HUES48 (cell line): ENCODE data around the gene MRPS14.

ENCODE experiments used
- H3K27ac ChIP-seq: one replicate; pipeline ENCODE4 v1.7.0; 2013; ENCODE audit warnings: low read depth, low read length, inconsistent platforms
- H3K27me3 ChIP-seq: 2 replicates; pipeline ENCODE4 v1.6.1; 2013; ENCODE audit warnings: mild to moderate bottlenecking, low read length; ENCODE audit not compliant: control insufficient read depth, insufficient read depth
- H3K36me3 ChIP-seq: 2 replicates; pipeline ENCODE4 v1.6.1; 2013; ENCODE audit warnings: low read length; ENCODE audit not compliant: control insufficient read depth, insufficient read depth
- H3K4me1 ChIP-seq: 2 replicates; pipeline ENCODE4 v1.6.1; 2013; ENCODE audit warnings: mild to moderate bottlenecking, low read length; ENCODE audit not compliant: control insufficient read depth, insufficient read depth
- H3K4me3 ChIP-seq: 2 replicates; pipeline ENCODE4 v1.5.1; 2013; ENCODE audit warnings: mild to moderate bottlenecking, low read depth, low read length
- H3K9ac ChIP-seq: 2 replicates; pipeline ENCODE4 v1.6.1; 2013; ENCODE audit warnings: mild to moderate bottlenecking, low read depth, low read length, moderate library complexity
- H3K9me3 ChIP-seq: 2 replicates; pipeline ENCODE4 v1.6.1; 2013; ENCODE audit warnings: low read length; ENCODE audit not compliant: control insufficient read depth, insufficient read depth

MRPS14 gene

GRCh38 chr1:174998569-174999215 is 24.5 kb downstream of the MRPS14 start:
- Histone ChIP-seq H3K27me3 (no peaks in the 10 kb centered on the region), H3K9ac (peak overlapping the region; percentile 99), H3K4me3 (peak overlapping the region; percentile 97), H3K4me1 (peaks cover 14% of the 10 kb centered on the region), H3K36me3 (peaks cover 5% of the 10 kb centered on the region), H3K9me3 (no peaks in the 10 kb centered on the region), H3K27ac (peak overlapping the region; percentile 99)

GRCh38 chr1:174997041-174997440 is 26.2 kb downstream of the MRPS14 start:
- H3K9me3 ChIP-seq, result no peaks in the 10 kb centered on the region
- peaks cover 7% of the 10 kb centered on the region for H3K4me1 ChIP-seq
- H3K36me3 ChIP-seq, result peaks cover 21% of the 10 kb centered on the region
- no peaks in the 10 kb centered on the region for H3K27me3 ChIP-seq
- no peak overlapping the region for H3K4me3 ChIP-seq
- no peak overlapping the region for H3K9ac ChIP-seq
- no peak overlapping the region for H3K27ac ChIP-seq

GRCh38 chr1:174996476-174996875 is 26.7 kb downstream of the MRPS14 start:
- Histone ChIP-seq H3K4me1 (peaks cover 5% of the 10 kb centered on the region; the same call in 1 of the 2 replicates), H3K36me3 (peaks cover 26% of the 10 kb centered on the region), H3K4me3 (no peak overlapping the region), H3K27ac (no peak overlapping the region), H3K9me3 (no peaks in the 10 kb centered on the region), H3K9ac (no peak overlapping the region), H3K27me3 (no peaks in the 10 kb centered on the region)

GRCh38 chr1:174995916-174996315 is 27.3 kb downstream of the MRPS14 start:
- no peak overlapping the region for H3K9ac ChIP-seq
- H3K27me3 ChIP-seq, result no peaks in the 10 kb centered on the region
- no peak overlapping the region for H3K27ac ChIP-seq
- no peak overlapping the region for H3K4me3 ChIP-seq
- H3K36me3 ChIP-seq, result peaks cover 32% of the 10 kb centered on the region
- no peaks in the 10 kb centered on the region for H3K4me1 ChIP-seq
- H3K9me3 ChIP-seq, result no peaks in the 10 kb centered on the region

GRCh38 chr1:174995121-174995520 is 28.1 kb downstream of the MRPS14 start:
- Histone ChIP-seq H3K4me3 (no peak overlapping the region), H3K27me3 (no peaks in the 10 kb centered on the region), H3K9me3 (no peaks in the 10 kb centered on the region), H3K36me3 (peaks cover 40% of the 10 kb centered on the region), H3K27ac (no peak overlapping the region), H3K4me1 (no peaks in the 10 kb centered on the region), H3K9ac (no peak overlapping the region)

- H3K9ac ChIP-seq, result no peak overlapping the region
- H3K4me3 ChIP-seq, result no peak overlapping the region
- no peak overlapping the region for H3K27ac ChIP-seq
- H3K27me3 ChIP-seq, result no peaks in the 10 kb centered on the region
- no peaks in the 10 kb centered on the region for H3K4me1 ChIP-seq
- H3K9me3 ChIP-seq, result no peaks in the 10 kb centered on the region
- peaks cover 73% of the 10 kb centered on the region for H3K36me3 ChIP-seq
Observed at GRCh38 chr1:174991473-174991872, 31.8 kb downstream of the MRPS14 start.

GRCh38 chr1:174990382-174990999 is 32.7 kb downstream of the MRPS14 start:
- Histone ChIP-seq H3K27ac (no peak overlapping the region), H3K4me1 (no peaks in the 10 kb centered on the region), H3K36me3 (peaks cover 82% of the 10 kb centered on the region), H3K4me3 (no peak overlapping the region), H3K27me3 (no peaks in the 10 kb centered on the region), H3K9me3 (no peaks in the 10 kb centered on the region), H3K9ac (no peak overlapping the region)

- Histone ChIP-seq H3K9ac (no peak overlapping the region), H3K9me3 (no peaks in the 10 kb centered on the region), H3K27ac (no peak overlapping the region), H3K4me3 (no peak overlapping the region), H3K4me1 (no peaks in the 10 kb centered on the region), H3K36me3 (peaks cover 91% of the 10 kb centered on the region), H3K27me3 (no peaks in the 10 kb centered on the region)
Observed at GRCh38 chr1:174989536-174990220, 33.5 kb downstream of the MRPS14 start.

- H3K9ac ChIP-seq, result no peak overlapping the region
Observed at GRCh38 chr1:174988986-174989385, 34.2 kb downstream of the MRPS14 start.

GRCh38 chr1:174988539-174988938 is 34.7 kb downstream of the MRPS14 start:
- Histone ChIP-seq H3K4me3 (no peak overlapping the region), H3K9ac (no peak overlapping the region), H3K9me3 (no peaks in the 10 kb centered on the region), H3K4me1 (no peaks in the 10 kb centered on the region), H3K27ac (no peak overlapping the region), H3K36me3 (peaks cover 95% of the 10 kb centered on the region), H3K27me3 (no peaks in the 10 kb centered on the region)

More at GRCh38 chr1:174988986-174989385, 34.2 kb downstream of the MRPS14 start:
- Histone ChIP-seq H3K27me3 (no peaks in the 10 kb centered on the region), H3K9me3 (no peaks in the 10 kb centered on the region), H3K4me1 (no peaks in the 10 kb centered on the region), H3K27ac (no peak overlapping the region), H3K36me3 (peaks cover 95% of the 10 kb centered on the region), H3K4me3 (no peak overlapping the region)

- Histone ChIP-seq H3K9ac (no peak overlapping the region), H3K4me3 (no peak overlapping the region), H3K36me3 (peaks cover 96% of the 10 kb centered on the region), H3K4me1 (no peaks in the 10 kb centered on the region), H3K27me3 (no peaks in the 10 kb centered on the region), H3K9me3 (no peaks in the 10 kb centered on the region), H3K27ac (no peak overlapping the region)
Observed at GRCh38 chr1:174984952-174985351, 38.3 kb downstream of the MRPS14 start.
